A549 (cell line): ENCODE data around the gene GFAP. TPM values are rescaled to one million over a fixed set of nuclear protein-coding genes. Genes with fewer than 3 reads are reported as not detected.

Source experiments
- ATAC-seq, 2 experiments: fragments of 200-7000 bp in 1 of 2; fragments of >200 bp in 1 of 2; cut with Nextera tagmentation in 1 of 2; cut with Tn5 transposase in 1 of 2; 3 replicates each; pipeline versions ENCODE4 v1.8.0 to v1.9.1; 2018 to 2020; ENCODE audit warnings: mild to moderate bottlenecking in 1 of 2, moderate library complexity in 1 of 2
- CTCF ChIA-PET: fragments of 300-600 bp; sonication (Branson Sonifier 250); formaldehyde crosslinking; extraction: SDS; loops from one replicate; lab custom pipeline; 2021; ENCODE audit warnings: antibody characterized with exemption, inconsistent platforms; lab: Yijun Ruan, JAX
- POLR2A ChIA-PET: fragments of 350-600 bp; formaldehyde crosslinking; extraction: SDS; loops from one replicate; lab custom pipeline; 2021; ENCODE audit warnings: antibody characterized with exemption, inconsistent platforms; lab: Yijun Ruan, JAX
- DNase-seq, 2 experiments: peaks; one replicate each; pipeline versions ENCODE4 v3.0.0 to v3.0.0-alpha.2; 2011 to 2016; ENCODE audit warnings: low read depth in 1 of 2, low spot score in 1 of 2
- FAIRE-seq: peaks from 2 replicates; lab custom pipeline; 2011; peaks lifted over from hg19 to GRCh38; lab: Jason Lieb, UNC
- H3K27ac ChIP-seq, 2 experiments: fragments of >200 bp; sonication (Bioruptor Twin); formaldehyde crosslinking; 3 replicates each; pipeline ENCODE4 v1.5.1; 2016 to 2017
- H3K4me1 ChIP-seq: fragments of >200 bp; sonication (Bioruptor Twin); formaldehyde crosslinking; 3 replicates; pipeline ENCODE4 v1.6.1; 2016
- H3K4me2 ChIP-seq: fragments of >200 bp; sonication (Bioruptor Twin); formaldehyde crosslinking; 3 replicates; pipeline ENCODE4 v1.6.1; 2016
- H3K4me3 ChIP-seq: fragments of >200 bp; sonication (Bioruptor Twin); formaldehyde crosslinking; 3 replicates; pipeline ENCODE4 v1.5.1; 2016
- H3K9me3 ChIP-seq: fragments of >200 bp; sonication (Bioruptor Twin); formaldehyde crosslinking; 3 replicates; pipeline ENCODE4 v1.6.1; 2016
- BHLHE40 ChIP-seq: IDR thresholded peaks from 2 replicates; pipeline ENCODE4 v1.6.1; 2012; ENCODE audit warnings: low read depth, low read length, inconsistent platforms
- CBX2 ChIP-seq: fragments of 200-600 bp; sonication (generic); IDR thresholded peaks from 2 replicates; pipeline ENCODE4 v1.6.1; 2016; ENCODE audit warnings: low read depth, mild to moderate bottlenecking, borderline replicate concordance
- CHD4 ChIP-seq: fragments of 200-600 bp; sonication (generic); IDR thresholded peaks from 2 replicates; pipeline ENCODE4 v1.6.1; 2016; ENCODE audit warnings: antibody characterized with exemption, mild to moderate bottlenecking, borderline replicate concordance
- CTCF ChIP-seq: fragments of >200 bp; sonication (Bioruptor Twin); formaldehyde crosslinking; IDR thresholded peaks from 3 replicates; pipeline ENCODE4 v1.5.1; 2016
- EHMT2 ChIP-seq: fragments of 200-600 bp; sonication (generic); IDR thresholded peaks from 2 replicates; pipeline ENCODE4 v1.6.1; 2016; ENCODE audit warnings: antibody characterized with exemption, low read depth, mild to moderate bottlenecking, moderate library complexity
- ESRRA ChIP-seq: fragments of 150-350 bp; IDR thresholded peaks from 2 replicates; pipeline ENCODE4 v1.6.1; 2014; ENCODE audit warnings: mild to moderate bottlenecking, low read length, borderline replicate concordance
- FOXS1 ChIP-seq: fragments of 250-450 bp; sonication (Bioruptor Pico); IDR thresholded peaks from 2 replicates; pipeline ENCODE4 v1.5.0; 2020; ENCODE audit warnings: mild to moderate bottlenecking, moderate library complexity
- GATA3 ChIP-seq: IDR thresholded peaks from 2 replicates; pipeline ENCODE4 v1.6.1; 2012; ENCODE audit warnings: borderline replicate concordance
- HOXB5 ChIP-seq: fragments of 250-450 bp; sonication (Bioruptor Pico); IDR thresholded peaks from 2 replicates; pipeline ENCODE4 v1.5.0; 2020; ENCODE audit warnings: mild to moderate bottlenecking, moderate library complexity
- KDM1A ChIP-seq: fragments of 200-600 bp; sonication (generic); IDR thresholded peaks from 2 replicates; pipeline ENCODE4 v1.6.1; 2016; ENCODE audit warnings: low read depth, mild to moderate bottlenecking
- MYC ChIP-seq: IDR thresholded peaks from 2 replicates; pipeline ENCODE4 v1.6.1; 2012; ENCODE audit warnings: mild to moderate bottlenecking, inconsistent platforms, low read length, improper control_type of control experiment, borderline replicate concordance
- NR3C1 ChIP-seq: fragments of >200 bp; sonication (Bioruptor Twin); formaldehyde crosslinking; IDR thresholded peaks from 3 replicates; pipeline ENCODE4 v1.6.1; 2017
- PHF8 ChIP-seq: fragments of 200-600 bp; sonication (generic); IDR thresholded peaks from 2 replicates; pipeline ENCODE4 v1.6.1; 2016; ENCODE audit warnings: low read depth, mild to moderate bottlenecking, antibody characterized with exemption, moderate library complexity, borderline replicate concordance
- POLR2A ChIP-seq: IDR thresholded peaks from 2 replicates; pipeline ENCODE4 v1.6.1; 2012; ENCODE audit warnings: mild to moderate bottlenecking, low read length
- RAD21 ChIP-seq, 2 experiments: fragments of >200 bp in 1 of 2; sonication (Bioruptor Twin) in 1 of 2; formaldehyde crosslinking in 1 of 2; IDR thresholded peaks in 1 of 2; conservative IDR thresholded peaks in 1 of 2; 2 replicates in 1 of 2; 3 replicates in 1 of 2; pipeline ENCODE4 v1.6.1; 2012 to 2018; ENCODE audit warnings: inconsistent platforms in 1 of 2
- RARB ChIP-seq: fragments of 250-450 bp; sonication (Bioruptor Pico); IDR thresholded peaks from 2 replicates; pipeline ENCODE4 v1.8.0; 2021; ENCODE audit warnings: mild to moderate bottlenecking, moderate library complexity
- REST ChIP-seq: fragments of 200-600 bp; sonication (generic); IDR thresholded peaks from 2 replicates; pipeline ENCODE4 v1.6.1; 2016; ENCODE audit warnings: antibody characterized with exemption, mild to moderate bottlenecking, moderate library complexity
- RFX5 ChIP-seq: fragments of 450-650 bp; IDR thresholded peaks from 2 replicates; pipeline ENCODE4 v1.7.1; 2014; ENCODE audit warnings: antibody characterized with exemption, mild to moderate bottlenecking, moderate library complexity
- SMC3 ChIP-seq: fragments of >200 bp; sonication (Bioruptor Twin); formaldehyde crosslinking; IDR thresholded peaks from 3 replicates; pipeline ENCODE4 v1.6.1; 2018; ENCODE audit warnings: inconsistent platforms
- ZFP36 ChIP-seq: fragments of 450-650 bp; IDR thresholded peaks from 2 replicates; pipeline ENCODE4 v1.6.1; 2014; ENCODE audit warnings: borderline replicate concordance; ENCODE audit not compliant: partially characterized antibody
- WGBS: methylation state at CpG from one replicate; pipeline ENCODE4 v1.1.6; 2017; ENCODE audit errors: missing lambda C conversion rate; 5-methylcytosine and 5-hydroxymethylcytosine counted together
- polyA plus RNA-seq, 4 experiments: library from polyadenylated mRNA; depleted of rRNA in 3 of 4; stranded (reverse); fragments of >200 nt; fragmentation: RNase III in 1 of 4; extraction: RNeasy Plus Mini Kit Qiagen cat#74134 plus additional on column Dnase treatment in 1 of 4; gene quantifications; 2 replicates in 3 of 4; 3 replicates in 1 of 4; pipeline ENCODE4 v1.2.3, GENCODE V29; 2011 to 2017

GFAP gene
- polyA plus RNA-seq, 2 of the 4 experiments (the other 2 are of a cell fraction) = 1.5 to 1.8 TPM

GRCh38 chr17:44919885-44920564 is 4.7 kb upstream of the GFAP start:
- DNase-seq (peak; percentile 89 to 97), ATAC-seq (peak; percentile 85 to 90), FAIRE-seq (peak; percentile 99)
- CTCF ChIA-PET = interaction anchor here (0.6 to 38.3 kb wide), 40 partner anchors 8 to 287 kb away, joined by 3 to 1853 read pairs (median 6); partner anchors contain the start of genes ACBD4, C1QL1, DCAKD and EFTUD2
- Histone ChIP-seq H3K4me2 (0 out of 3 replicates have a peak overlapping the region, but pooled peaks have one; percentile 3), H3K4me3 (no peak overlapping the region), H3K9me3 (no peaks in the 10 kb centered on the region), H3K27ac (peak overlapping the region; percentile 14 to 80; a peak in 4 of 6 replicates), H3K4me1 (peaks cover 23% of the 10 kb centered on the region)
- POLR2A ChIA-PET = interaction anchor here (1.0 to 2.2 kb wide), 3 partner anchors 99 to 103 kb away, joined by 3 to 12 read pairs (median 3); no protein-coding TSS in a partner anchor
- WGBS = 13% methylated on average over 9 of the region's 9 CpGs
- TF ChIP-seq PHF8 (no peak), CTCF (peak; percentile 98), RFX5 (no peak), NR3C1 (no peak), SMC3 (peak; percentile 99), KDM1A (peak; percentile 91), RAD21 (conservative IDR thresholded peaks at IDR 0.05 in 1 of 2, IDR thresholded peaks at IDR 0.05 in 1 of 2) (peak; percentile 99), CHD4 (peak; percentile 87)

- ATAC-seq (peak in 1 of 2 experiments; percentile 3; a peak in 3 of 6 replicates), DNase-seq (no peak), FAIRE-seq (no peak)
- H3K27ac ChIP-seq = peak overlapping the region; percentile 14 to 80; a peak in 4 of 6 replicates
- TF ChIP-seq POLR2A (no peak), REST (no peak), ZFP36 (no peak), HOXB5 (no peak), FOXS1 (CRISPR knock-in tag) (no peak), ESRRA (no peak), RFX5 (no peak), MYC (no peak), CBX2 (no peak), RAD21 (conservative IDR thresholded peaks at IDR 0.05 in 1 of 2, IDR thresholded peaks at IDR 0.05 in 1 of 2) (no peak), BHLHE40 (no peak), SMC3 (no peak), GATA3 (no peak), PHF8 (no peak), CHD4 (no peak), EHMT2 (no peak), RARB (CRISPR knock-in tag) (no peak)
- ChIA-PET POLR2A (interaction anchor here (2.2 kb wide), 1 partner anchor 100 kb away, joined by 12 read pairs; no protein-coding TSS in a partner anchor), CTCF (interaction anchor here (0.6 to 38.3 kb wide), 33 partner anchors 8 to 279 kb away, joined by 3 to 1853 read pairs (median 8); partner anchors contain the start of genes ACBD4, C1QL1, DCAKD and EFTUD2)
- no peaks in the 10 kb centered on the region for H3K9me3 ChIP-seq
- H3K4me2 ChIP-seq = no peak overlapping the region
- WGBS = 46% methylated on average over 2 of the region's 2 CpGs
- no peak overlapping the region for H3K4me3 ChIP-seq
- H3K4me1 ChIP-seq = peaks cover 23% of the 10 kb centered on the region
Observed at GRCh38 chr17:44919411-44919810, 4.1 kb upstream of the GFAP start.
